GM10266 (cell line): ENCODE data around the gene MEGF10.

Experiments
- DNase-seq: peaks from one replicate; pipeline ENCODE4 v3.0.0; 2012; ENCODE audit errors: extremely low spot score
- CTCF ChIP-seq: IDR thresholded peaks from 2 replicates; pipeline ENCODE4 v1.5.1; 2012; ENCODE audit warnings: mild to moderate bottlenecking, low read depth; ENCODE audit not compliant: control insufficient read depth, insufficient read depth; ENCODE audit errors: missing control alignments

Gene MEGF10

GRCh38 chr5:127428276-127428675 is 137.7 kb downstream of the MEGF10 start:
- no peak for TF ChIP-seq CTCF
- DNase-seq, result no peak

- DNase-seq, result no peak
- no peak for TF ChIP-seq CTCF
These were observed 138.2 kb downstream of the MEGF10 start for GRCh38 chr5:127428748-127429147.

DNA sequence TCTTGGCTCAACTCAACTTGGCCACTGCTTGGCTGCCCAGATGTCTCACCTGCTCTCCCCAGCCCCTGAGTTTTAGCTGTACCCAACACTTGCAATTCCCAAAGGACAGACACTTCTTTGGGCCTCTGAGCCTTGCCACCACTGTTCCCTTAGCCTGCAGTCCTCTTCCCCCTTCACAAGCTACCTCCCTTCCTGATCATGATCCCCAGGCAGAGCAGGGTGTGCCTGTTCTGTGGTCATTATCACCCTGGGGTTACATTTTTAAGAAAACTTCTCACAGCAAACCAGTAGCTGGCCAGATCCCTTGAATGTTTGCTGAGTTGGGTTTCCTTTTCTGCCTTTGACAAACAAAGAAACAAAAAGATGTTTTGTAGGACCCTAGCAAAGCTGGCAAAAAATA is 139.3 kb downstream of the MEGF10 start:
- no peak for DNase-seq
- TF ChIP-seq CTCF, result no peak

- DNase-seq, result no peak
- TF ChIP-seq CTCF, result no peak
These were observed 140.0 kb downstream of the MEGF10 start for GRCh38 chr5:127430627-127431026.

- TF ChIP-seq CTCF, result no peak
- DNase-seq, result no peak
These were observed 141.5 kb downstream of the MEGF10 start for GRCh38 chr5:127431977-127432585.

GRCh38 chr5:127433526-127433925 is 142.9 kb downstream of the MEGF10 start:
- no peak for TF ChIP-seq CTCF
- DNase-seq, result no peak

- TF ChIP-seq CTCF, result no peak
- DNase-seq, result no peak
These were observed 144.0 kb downstream of the MEGF10 start for GRCh38 chr5:127434588-127434987.
